ENCODE data around the gene ABTB2. TPM values are rescaled to one million over a fixed set of nuclear protein-coding genes. Genes with fewer than 3 reads are reported as not detected.

Gene ABTB2
- polyA plus RNA-seq, 1 donor from 2014 or later = 0.68 TPM

- no peak for TF ChIP-seq RAD21 (conservative IDR thresholded peaks at IDR 0.05)
- TF ChIP-seq EZH2 (IDR thresholded peaks at IDR 0.05; ENCODE audit: borderline replicate concordance, insufficient read depth, low read length, poor library complexity, severe bottlenecking) = no peak
These were observed 222.4 kb downstream of the ABTB2 start (continued) for GRCh38 chr11:34135439-34135838.

GRCh38 chr11:34134765-34135164 is 223.0 kb downstream of the ABTB2 start:
- Histone ChIP-seq H3K4me2 (ENCODE audit: low read length) (no peak overlapping the region), H2AFZ (ENCODE audit: low read depth, low read length) (no peak overlapping the region), H3K9me3 (ENCODE audit: low read length) (no peaks in the 10 kb centered on the region), H3K36me3 (ENCODE audit: insufficient read depth, low read length) (peaks cover 6% of the 10 kb centered on the region), H3F3A (ENCODE audit: insufficient read depth, low read length, poor library complexity, severe bottlenecking) (no peaks in the 10 kb centered on the region), H3K27me3 (ENCODE audit: insufficient read depth, low read depth, low read length) (no peaks in the 10 kb centered on the region), H3K4me3 (ENCODE audit: low read length) (no peak overlapping the region), H4K20me1 (ENCODE audit: insufficient read depth) (no peaks in the 10 kb centered on the region), H3K9me2 (ENCODE audit: insufficient read depth, low read length) (no peaks in the 10 kb centered on the region), H3K79me2 (replicated peaks; ENCODE audit: insufficient read depth, low read length) (no peaks in the 10 kb centered on the region), H3K27ac (ENCODE audit: low read length) (no peak overlapping the region), H3K9ac (ENCODE audit: low read length) (no peak overlapping the region)
- TF ChIP-seq REST (IDR thresholded peaks at IDR 0.05; ENCODE audit: borderline replicate concordance) (no peak), SMC3 (conservative IDR thresholded peaks at IDR 0.05; ENCODE audit: poor library complexity) (no peak), MXI1 (conservative IDR thresholded peaks at IDR 0.05; ENCODE audit: poor library complexity, severe bottlenecking) (no peak), EP300 (conservative IDR thresholded peaks at IDR 0.05; ENCODE audit: poor library complexity, severe bottlenecking) (no peak), RAD21 (conservative IDR thresholded peaks at IDR 0.05) (no peak), POLR2AphosphoS5 (IDR thresholded peaks at IDR 0.05) (no peak), CTCF (IDR thresholded peaks at IDR 0.05; ENCODE audit: poor library complexity, severe bottlenecking) (no peak), EZH2 (IDR thresholded peaks at IDR 0.05; ENCODE audit: borderline replicate concordance, insufficient read depth, low read length, poor library complexity, severe bottlenecking) (no peak), TAF1 (IDR thresholded peaks at IDR 0.05; ENCODE audit: low read depth) (no peak)

GRCh38 chr11:34132261-34132965 is 225.4 kb downstream of the ABTB2 start:
- no peak for TF ChIP-seq REST (IDR thresholded peaks at IDR 0.05; ENCODE audit: borderline replicate concordance)
- no peak for TF ChIP-seq TAF1 (IDR thresholded peaks at IDR 0.05; ENCODE audit: low read depth)
- TF ChIP-seq POLR2AphosphoS5 (IDR thresholded peaks at IDR 0.05) = no peak
- no peak for TF ChIP-seq MXI1 (conservative IDR thresholded peaks at IDR 0.05; ENCODE audit: poor library complexity, severe bottlenecking)
- no peak for TF ChIP-seq EZH2 (IDR thresholded peaks at IDR 0.05; ENCODE audit: borderline replicate concordance, insufficient read depth, low read length, poor library complexity, severe bottlenecking)
- no peak for TF ChIP-seq RAD21 (conservative IDR thresholded peaks at IDR 0.05)
- Histone ChIP-seq H2AFZ (ENCODE audit: low read depth, low read length) (no peak overlapping the region), H3K9me2 (ENCODE audit: insufficient read depth, low read length) (no peaks in the 10 kb centered on the region), H3K4me2 (ENCODE audit: low read length) (no peak overlapping the region), H3K9me3 (ENCODE audit: low read length) (no peaks in the 10 kb centered on the region), H3K27ac (ENCODE audit: low read length) (no peak overlapping the region), H3F3A (ENCODE audit: insufficient read depth, low read length, poor library complexity, severe bottlenecking) (no peaks in the 10 kb centered on the region), H3K79me2 (replicated peaks; ENCODE audit: insufficient read depth, low read length) (no peaks in the 10 kb centered on the region), H3K4me3 (ENCODE audit: low read length) (no peak overlapping the region), H4K20me1 (ENCODE audit: insufficient read depth) (no peaks in the 10 kb centered on the region), H3K36me3 (ENCODE audit: insufficient read depth, low read length) (peaks cover 17% of the 10 kb centered on the region), H3K27me3 (ENCODE audit: insufficient read depth, low read depth, low read length) (no peaks in the 10 kb centered on the region), H3K9ac (ENCODE audit: low read length) (no peak overlapping the region)

Data from neural cell (in vitro differentiated cells).